GM23338 (cell line): Measurements from ENCODE around the gene ZNF69. TPM values are rescaled to one million over a fixed set of nuclear protein-coding genes. Genes with fewer than 3 reads are reported as not detected.

Experiments used
- ATAC-seq: fragments of 200-7000 bp; cut with Tn5 transposase; 3 replicates; pipeline ENCODE4 v1.9.1; 2020
- DNase-seq: peaks from one replicate; pipeline ENCODE4 v3.0.0-alpha.2; 2015; ENCODE audit warnings: low spot score
- H2AFZ ChIP-seq: fragments of 200-600 bp; sonication (generic); 2 replicates; pipeline ENCODE4 v1.8.0; 2016; ENCODE audit warnings: antibody characterized with exemption, mild to moderate bottlenecking, moderate library complexity
- H3F3A ChIP-seq: fragments of 200-600 bp; sonication (generic); replicated peaks from 2 replicates; pipeline ENCODE4 v1.8.0; 2017; ENCODE audit warnings: antibody characterized with exemption, mixed run types, low read depth
- H3K27ac ChIP-seq: fragments of 200-600 bp; sonication (generic); 2 replicates; pipeline ENCODE4 v1.6.1; 2016; ENCODE audit warnings: low read depth
- H3K27me3 ChIP-seq: fragments of 200-600 bp; sonication (generic); 2 replicates; pipeline ENCODE4 v1.8.0; 2016; ENCODE audit warnings: mild to moderate bottlenecking, mixed run types, moderate library complexity; ENCODE audit not compliant: insufficient read depth
- H3K36me3 ChIP-seq: fragments of 200-600 bp; sonication (generic); 2 replicates; pipeline ENCODE4 v1.8.0; 2016; ENCODE audit warnings: mild to moderate bottlenecking; ENCODE audit not compliant: insufficient read depth
- H3K4me1 ChIP-seq: fragments of 200-600 bp; sonication (generic); 2 replicates; pipeline ENCODE4 v1.8.0; 2016; ENCODE audit warnings: mild to moderate bottlenecking, moderate library complexity; ENCODE audit not compliant: insufficient read depth
- H3K4me2 ChIP-seq: fragments of 200-600 bp; sonication (generic); 2 replicates; pipeline ENCODE4 v1.7.1; 2017; ENCODE audit warnings: mixed run types
- H3K4me3 ChIP-seq: fragments of 200-600 bp; sonication (generic); 2 replicates; pipeline ENCODE4 v1.6.1; 2016; ENCODE audit warnings: mixed run types
- H3K79me2 ChIP-seq: fragments of 200-600 bp; sonication (generic); replicated peaks from 2 replicates; pipeline ENCODE4 v1.8.0; 2017; ENCODE audit warnings: mild to moderate bottlenecking; ENCODE audit not compliant: insufficient read depth
- H3K9me2 ChIP-seq: fragments of 200-600 bp; sonication (generic); 2 replicates; pipeline ENCODE4 v1.8.0; 2017; ENCODE audit not compliant: insufficient read depth
- H4K20me1 ChIP-seq: fragments of 200-600 bp; sonication (generic); replicated peaks from 2 replicates; pipeline ENCODE4 v1.8.0; 2017; ENCODE audit warnings: mild to moderate bottlenecking; ENCODE audit not compliant: insufficient read depth
- H3K27ac Mint-ChIP-seq: 2 replicates; pipeline ENCODE4 v1.8.0; 2020; ENCODE audit warnings: inconsistent platforms, mild to moderate bottlenecking, moderate library complexity, mixed read lengths
- H3K27me3 Mint-ChIP-seq: 3 replicates; pipeline ENCODE4 v1.8.0; 2022; ENCODE audit warnings: low read depth, mild to moderate bottlenecking, moderate library complexity, mixed read lengths, inconsistent platforms; ENCODE audit not compliant: insufficient read depth, poor library complexity
- H3K36me3 Mint-ChIP-seq: 3 replicates; pipeline ENCODE4 v1.8.0; 2021; ENCODE audit warnings: low read depth, mild to moderate bottlenecking, inconsistent platforms, moderate library complexity, mixed read lengths
- H3K4me1 Mint-ChIP-seq: 3 replicates; pipeline ENCODE4 v1.8.0; 2020; ENCODE audit warnings: mild to moderate bottlenecking, inconsistent platforms, mixed read lengths
- H3K4me3 Mint-ChIP-seq: 3 replicates; pipeline ENCODE4 v1.8.0; 2021; ENCODE audit warnings: moderate library complexity, mild to moderate bottlenecking, inconsistent platforms, mixed read lengths
- H3K9me3 Mint-ChIP-seq: 3 replicates; pipeline ENCODE4 v1.8.0; 2020; ENCODE audit warnings: moderate library complexity, mild to moderate bottlenecking, inconsistent platforms, mixed read lengths
- CREB1 ChIP-seq: fragments of 250-450 bp; sonication (Bioruptor Pico); IDR thresholded peaks from 2 replicates; pipeline ENCODE4 v1.5.0; 2020; ENCODE audit warnings: low read depth, mild to moderate bottlenecking, moderate library complexity
- EZH2phosphoT487 ChIP-seq: fragments of 200-600 bp; sonication (generic); IDR thresholded peaks from one replicate; pipeline ENCODE4 v1.8.1; 2018; ENCODE audit warnings: antibody characterized with exemption; ENCODE audit not compliant: unreplicated experiment
- JUNB ChIP-seq: IDR thresholded peaks from one replicate; pipeline ENCODE4 v1.6.1; 2016; ENCODE audit warnings: antibody characterized with exemption; ENCODE audit not compliant: unreplicated experiment
- NANOG ChIP-seq: IDR thresholded peaks from 2 replicates; pipeline ENCODE4 v1.6.1; 2016; ENCODE audit warnings: antibody characterized with exemption, borderline replicate concordance
- STAT1 ChIP-seq: IDR thresholded peaks from one replicate; pipeline ENCODE4 v1.6.1; 2016; ENCODE audit warnings: antibody characterized with exemption; ENCODE audit not compliant: unreplicated experiment
- ZNF331 ChIP-seq: fragments of 250-450 bp; sonication (Bioruptor Pico); IDR thresholded peaks from 2 replicates; pipeline ENCODE4 v1.5.0; 2020; ENCODE audit warnings: low read depth, mild to moderate bottlenecking, moderate library complexity
- polyA plus RNA-seq: library from polyadenylated mRNA; unstranded; fragments of >200 nt; fragmentation: Nextera tagmentation; extraction: Ambion mirVana; gene quantifications from 2 replicates; pipeline ENCODE4 v1.2.1, GENCODE V29; 2016
- total RNA-seq: library from RNA; depleted of rRNA; stranded (reverse); fragments of >200 nt; shearing (Covaris generic); gene quantifications from 2 replicates; pipeline ENCODE4 v1.2.3, GENCODE V29; 2014
- TF ChIP-seq, protein P1 (sequence below): fragments of 250-450 bp; sonication (Bioruptor Pico); IDR thresholded peaks from 2 replicates; pipeline ENCODE4 v1.5.0; 2020; ENCODE audit warnings: mild to moderate bottlenecking, moderate library complexity
- TF ChIP-seq, protein P2 (sequence below): IDR thresholded peaks from 2 replicates; pipeline ENCODE4 v1.6.1; 2016; ENCODE audit warnings: antibody characterized with exemption
- TF ChIP-seq, protein P3 (sequence below): IDR thresholded peaks from one replicate; pipeline ENCODE4 v1.6.1; 2018; ENCODE audit warnings: antibody characterized with exemption; ENCODE audit not compliant: unreplicated experiment

The ZNF69 gene
- total and polyA plus RNA-seq, 2 experiments from 2014 or later, result 15.8 to 60.4 TPM

DNA sequence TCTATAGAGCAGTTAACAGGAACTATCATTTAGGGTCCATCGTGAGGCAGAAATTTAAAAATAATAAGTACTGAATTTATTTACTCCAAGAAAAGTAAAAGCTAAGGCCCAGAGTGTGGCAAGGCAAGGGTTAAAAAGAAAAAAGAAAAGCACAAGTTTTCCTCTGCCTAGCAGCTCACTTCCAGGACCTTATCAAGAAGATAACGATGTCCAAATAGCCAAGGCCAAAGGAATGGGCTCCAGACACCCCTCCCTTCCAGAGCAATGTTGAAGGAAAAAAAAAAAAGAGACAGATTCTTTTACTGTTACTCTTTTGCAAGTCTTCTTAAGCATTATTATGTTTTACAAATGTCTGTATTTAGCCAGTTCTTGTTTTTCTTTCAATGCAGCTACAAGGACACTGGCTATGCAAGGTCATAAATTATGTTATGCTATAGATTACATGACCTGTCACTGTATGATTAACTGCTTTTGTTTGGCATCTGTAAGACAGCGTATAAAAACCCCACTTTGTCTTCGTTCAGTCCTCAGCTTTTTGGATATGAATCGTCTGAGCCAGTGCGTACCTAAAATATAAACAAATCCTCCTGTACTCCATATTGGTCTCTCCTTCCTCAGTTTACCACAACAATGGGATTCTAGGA, 34.4 kb downstream of the ZNF69 start:
- TF ChIP-seq, protein P1, sequence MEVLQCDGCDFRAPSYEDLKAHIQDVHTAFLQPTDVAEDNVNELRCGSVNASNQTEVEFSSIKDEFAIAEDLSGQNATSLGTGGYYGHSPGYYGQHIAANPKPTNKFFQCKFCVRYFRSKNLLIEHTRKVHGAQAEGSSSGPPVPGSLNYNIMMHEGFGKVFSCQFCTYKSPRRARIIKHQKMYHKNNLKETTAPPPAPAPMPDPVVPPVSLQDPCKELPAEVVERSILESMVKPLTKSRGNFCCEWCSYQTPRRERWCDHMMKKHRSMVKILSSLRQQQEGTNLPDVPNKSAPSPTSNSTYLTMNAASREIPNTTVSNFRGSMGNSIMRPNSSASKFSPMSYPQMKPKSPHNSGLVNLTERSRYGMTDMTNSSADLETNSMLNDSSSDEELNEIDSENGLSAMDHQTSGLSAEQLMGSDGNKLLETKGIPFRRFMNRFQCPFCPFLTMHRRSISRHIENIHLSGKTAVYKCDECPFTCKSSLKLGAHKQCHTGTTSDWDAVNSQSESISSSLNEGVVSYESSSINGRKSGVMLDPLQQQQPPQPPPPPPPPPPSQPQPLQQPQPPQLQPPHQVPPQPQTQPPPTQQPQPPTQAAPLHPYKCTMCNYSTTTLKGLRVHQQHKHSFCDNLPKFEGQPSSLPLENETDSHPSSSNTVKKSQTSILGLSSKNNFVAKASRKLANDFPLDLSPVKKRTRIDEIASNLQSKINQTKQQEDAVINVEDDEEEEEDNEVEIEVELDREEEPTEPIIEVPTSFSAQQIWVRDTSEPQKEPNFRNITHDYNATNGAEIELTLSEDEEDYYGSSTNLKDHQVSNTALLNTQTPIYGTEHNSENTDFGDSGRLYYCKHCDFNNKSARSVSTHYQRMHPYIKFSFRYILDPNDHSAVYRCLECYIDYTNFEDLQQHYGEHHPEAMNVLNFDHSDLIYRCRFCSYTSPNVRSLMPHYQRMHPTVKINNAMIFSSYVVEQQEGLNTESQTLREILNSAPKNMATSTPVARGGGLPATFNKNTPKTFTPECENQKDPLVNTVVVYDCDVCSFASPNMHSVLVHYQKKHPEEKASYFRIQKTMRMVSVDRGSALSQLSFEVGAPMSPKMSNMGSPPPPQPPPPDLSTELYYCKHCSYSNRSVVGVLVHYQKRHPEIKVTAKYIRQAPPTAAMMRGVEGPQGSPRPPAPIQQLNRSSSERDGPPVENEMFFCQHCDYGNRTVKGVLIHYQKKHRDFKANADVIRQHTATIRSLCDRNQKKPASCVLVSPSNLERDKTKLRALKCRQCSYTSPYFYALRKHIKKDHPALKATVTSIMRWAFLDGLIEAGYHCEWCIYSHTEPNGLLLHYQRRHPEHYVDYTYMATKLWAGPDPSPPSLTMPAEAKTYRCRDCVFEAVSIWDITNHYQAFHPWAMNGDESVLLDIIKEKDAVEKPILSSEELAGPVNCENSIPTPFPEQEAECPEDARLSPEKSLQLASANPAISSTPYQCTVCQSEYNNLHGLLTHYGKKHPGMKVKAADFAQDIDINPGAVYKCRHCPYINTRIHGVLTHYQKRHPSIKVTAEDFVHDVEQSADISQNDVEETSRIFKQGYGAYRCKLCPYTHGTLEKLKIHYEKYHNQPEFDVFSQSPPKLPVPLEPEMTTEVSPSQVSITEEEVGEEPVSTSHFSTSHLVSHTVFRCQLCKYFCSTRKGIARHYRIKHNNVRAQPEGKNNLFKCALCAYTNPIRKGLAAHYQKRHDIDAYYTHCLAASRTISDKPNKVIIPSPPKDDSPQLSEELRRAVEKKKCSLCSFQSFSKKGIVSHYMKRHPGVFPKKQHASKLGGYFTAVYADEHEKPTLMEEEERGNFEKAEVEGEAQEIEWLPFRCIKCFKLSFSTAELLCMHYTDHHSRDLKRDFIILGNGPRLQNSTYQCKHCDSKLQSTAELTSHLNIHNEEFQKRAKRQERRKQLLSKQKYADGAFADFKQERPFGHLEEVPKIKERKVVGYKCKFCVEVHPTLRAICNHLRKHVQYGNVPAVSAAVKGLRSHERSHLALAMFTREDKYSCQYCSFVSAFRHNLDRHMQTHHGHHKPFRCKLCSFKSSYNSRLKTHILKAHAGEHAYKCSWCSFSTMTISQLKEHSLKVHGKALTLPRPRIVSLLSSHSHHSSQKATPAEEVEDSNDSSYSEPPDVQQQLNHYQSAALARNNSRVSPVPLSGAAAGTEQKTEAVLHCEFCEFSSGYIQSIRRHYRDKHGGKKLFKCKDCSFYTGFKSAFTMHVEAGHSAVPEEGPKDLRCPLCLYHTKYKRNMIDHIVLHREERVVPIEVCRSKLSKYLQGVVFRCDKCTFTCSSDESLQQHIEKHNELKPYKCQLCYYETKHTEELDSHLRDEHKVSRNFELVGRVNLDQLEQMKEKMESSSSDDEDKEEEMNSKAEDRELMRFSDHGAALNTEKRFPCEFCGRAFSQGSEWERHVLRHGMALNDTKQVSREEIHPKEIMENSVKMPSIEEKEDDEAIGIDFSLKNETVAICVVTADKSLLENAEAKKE (CRISPR knock-in tag), result no peak
- TF ChIP-seq, protein P2, sequence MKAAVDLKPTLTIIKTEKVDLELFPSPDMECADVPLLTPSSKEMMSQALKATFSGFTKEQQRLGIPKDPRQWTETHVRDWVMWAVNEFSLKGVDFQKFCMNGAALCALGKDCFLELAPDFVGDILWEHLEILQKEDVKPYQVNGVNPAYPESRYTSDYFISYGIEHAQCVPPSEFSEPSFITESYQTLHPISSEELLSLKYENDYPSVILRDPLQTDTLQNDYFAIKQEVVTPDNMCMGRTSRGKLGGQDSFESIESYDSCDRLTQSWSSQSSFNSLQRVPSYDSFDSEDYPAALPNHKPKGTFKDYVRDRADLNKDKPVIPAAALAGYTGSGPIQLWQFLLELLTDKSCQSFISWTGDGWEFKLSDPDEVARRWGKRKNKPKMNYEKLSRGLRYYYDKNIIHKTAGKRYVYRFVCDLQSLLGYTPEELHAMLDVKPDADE, result no peak
- TF ChIP-seq EZH2phosphoT487 (no peak), JUNB (no peak), STAT1 (no peak), ZNF331 (CRISPR knock-in tag) (no peak), NANOG (no peak), CREB1 (CRISPR knock-in tag) (no peak)
- TF ChIP-seq, protein P3, sequence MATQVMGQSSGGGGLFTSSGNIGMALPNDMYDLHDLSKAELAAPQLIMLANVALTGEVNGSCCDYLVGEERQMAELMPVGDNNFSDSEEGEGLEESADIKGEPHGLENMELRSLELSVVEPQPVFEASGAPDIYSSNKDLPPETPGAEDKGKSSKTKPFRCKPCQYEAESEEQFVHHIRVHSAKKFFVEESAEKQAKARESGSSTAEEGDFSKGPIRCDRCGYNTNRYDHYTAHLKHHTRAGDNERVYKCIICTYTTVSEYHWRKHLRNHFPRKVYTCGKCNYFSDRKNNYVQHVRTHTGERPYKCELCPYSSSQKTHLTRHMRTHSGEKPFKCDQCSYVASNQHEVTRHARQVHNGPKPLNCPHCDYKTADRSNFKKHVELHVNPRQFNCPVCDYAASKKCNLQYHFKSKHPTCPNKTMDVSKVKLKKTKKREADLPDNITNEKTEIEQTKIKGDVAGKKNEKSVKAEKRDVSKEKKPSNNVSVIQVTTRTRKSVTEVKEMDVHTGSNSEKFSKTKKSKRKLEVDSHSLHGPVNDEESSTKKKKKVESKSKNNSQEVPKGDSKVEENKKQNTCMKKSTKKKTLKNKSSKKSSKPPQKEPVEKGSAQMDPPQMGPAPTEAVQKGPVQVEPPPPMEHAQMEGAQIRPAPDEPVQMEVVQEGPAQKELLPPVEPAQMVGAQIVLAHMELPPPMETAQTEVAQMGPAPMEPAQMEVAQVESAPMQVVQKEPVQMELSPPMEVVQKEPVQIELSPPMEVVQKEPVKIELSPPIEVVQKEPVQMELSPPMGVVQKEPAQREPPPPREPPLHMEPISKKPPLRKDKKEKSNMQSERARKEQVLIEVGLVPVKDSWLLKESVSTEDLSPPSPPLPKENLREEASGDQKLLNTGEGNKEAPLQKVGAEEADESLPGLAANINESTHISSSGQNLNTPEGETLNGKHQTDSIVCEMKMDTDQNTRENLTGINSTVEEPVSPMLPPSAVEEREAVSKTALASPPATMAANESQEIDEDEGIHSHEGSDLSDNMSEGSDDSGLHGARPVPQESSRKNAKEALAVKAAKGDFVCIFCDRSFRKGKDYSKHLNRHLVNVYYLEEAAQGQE, result no peak

More for the DNA sequence above, 34.4 kb downstream of the ZNF69 start:
- H3K9me3 Mint-ChIP-seq, result peaks cover 96% of the 10 kb centered on the region
- Histone ChIP-seq H3K4me1 (peaks cover 9% of the 10 kb centered on the region; the same call in 1 of the 2 replicates), H2AFZ (no peak overlapping the region), H3K79me2 (peaks cover 17% of the 10 kb centered on the region), H3K27ac (no peak overlapping the region), H3K4me2 (no peak overlapping the region), H4K20me1 (peaks cover 9% of the 10 kb centered on the region; the same call in 1 of the 2 replicates), H3K4me3 (no peak overlapping the region), H3F3A (no peaks in the 10 kb centered on the region), H3K36me3 (no peaks in the 10 kb centered on the region), H3K9me2 (no peaks in the 10 kb centered on the region), H3K27me3 (0 out of 2 replicates have a peak, but pooled peaks cover 2% of the 10 kb centered on the region)
- H3K4me1 Mint-ChIP-seq, result no peaks in the 10 kb centered on the region
- peaks cover 28% of the 10 kb centered on the region for H3K36me3 Mint-ChIP-seq
- DNase-seq (no peak), ATAC-seq (no peak)
- peaks cover 3% of the 10 kb centered on the region for H3K27me3 Mint-ChIP-seq
- H3K27ac Mint-ChIP-seq, result no peak overlapping the region
- H3K4me3 Mint-ChIP-seq, result no peak overlapping the region
